Mesodermal cell (in vitro differentiated cells): ENCODE results near the gene H2BK1.

Experiments used
- H3K27ac ChIP-seq: 2 replicates; pipeline ENCODE4 v1.7.0; 2013; ENCODE audit warnings: mild to moderate bottlenecking, low read depth, low read length, moderate library complexity; ENCODE audit not compliant: severe bottlenecking
- H3K36me3 ChIP-seq: 2 replicates; pipeline ENCODE4 v1.7.1; 2013; ENCODE audit warnings: mild to moderate bottlenecking, low read length, moderate library complexity; ENCODE audit not compliant: control insufficient read depth, insufficient read depth
- H3K4me1 ChIP-seq: one replicate; pipeline ENCODE4 v1.7.1; 2013; ENCODE audit warnings: mild to moderate bottlenecking, low read length; ENCODE audit not compliant: insufficient read depth, control insufficient read depth, poor library complexity, severe bottlenecking
- H3K4me3 ChIP-seq: 2 replicates; pipeline ENCODE4 v1.7.0; 2013; ENCODE audit warnings: low read length, control low read depth, mild to moderate bottlenecking; ENCODE audit not compliant: insufficient read depth, poor library complexity, severe bottlenecking; ENCODE audit errors: extremely low read depth
- H3K9me3 ChIP-seq: 2 replicates; pipeline ENCODE4 v1.7.1; 2013; ENCODE audit warnings: mild to moderate bottlenecking, low read length, moderate library complexity; ENCODE audit not compliant: control insufficient read depth
- WGBS, 2 experiments: methylation state at CpG; one replicate each; pipeline ENCODE4 v1.1.5; 2013; ENCODE audit warnings: missing lambda C conversion rate in 2 of 2; ENCODE audit not compliant: insufficient coverage in 2 of 2; 5-methylcytosine and 5-hydroxymethylcytosine counted together

The H2BK1 gene

DNA sequence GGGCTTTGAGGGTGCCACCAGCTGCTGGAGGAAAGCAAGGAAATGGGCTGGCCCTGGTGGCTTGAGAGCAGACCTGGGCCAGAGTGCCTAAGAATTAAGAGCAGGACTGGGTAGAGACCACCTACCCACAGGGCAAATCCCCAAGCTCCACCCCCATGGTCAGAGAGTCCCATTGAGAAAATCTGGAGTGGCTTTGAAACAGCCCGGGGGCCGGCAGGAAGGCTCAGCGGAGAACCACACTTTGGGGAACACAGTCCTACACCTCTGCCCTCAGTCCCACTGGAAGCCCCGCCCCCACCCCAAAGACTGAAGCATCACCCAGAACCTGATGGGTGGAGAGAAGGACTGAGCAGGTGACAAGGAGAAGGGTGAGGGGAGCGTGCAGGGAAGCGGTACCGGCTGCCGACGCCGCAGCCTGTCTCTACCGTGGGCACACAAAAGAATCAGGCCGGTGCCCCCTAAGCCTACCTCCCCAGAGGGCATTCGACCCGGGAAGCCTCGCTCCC, 34.6 kb upstream of the H2BK1 start:
- 14 to 23% methylated on average over 13 to 14 of the region's 15 CpGs for WGBS, 2 experiments
- Histone ChIP-seq H3K9me3 (no peaks in the 10 kb centered on the region), H3K4me1 (peaks cover 26% of the 10 kb centered on the region), H3K4me3 (peak overlapping the region; percentile 19), H3K27ac (no peak overlapping the region), H3K36me3 (peaks cover 24% of the 10 kb centered on the region)

DNA sequence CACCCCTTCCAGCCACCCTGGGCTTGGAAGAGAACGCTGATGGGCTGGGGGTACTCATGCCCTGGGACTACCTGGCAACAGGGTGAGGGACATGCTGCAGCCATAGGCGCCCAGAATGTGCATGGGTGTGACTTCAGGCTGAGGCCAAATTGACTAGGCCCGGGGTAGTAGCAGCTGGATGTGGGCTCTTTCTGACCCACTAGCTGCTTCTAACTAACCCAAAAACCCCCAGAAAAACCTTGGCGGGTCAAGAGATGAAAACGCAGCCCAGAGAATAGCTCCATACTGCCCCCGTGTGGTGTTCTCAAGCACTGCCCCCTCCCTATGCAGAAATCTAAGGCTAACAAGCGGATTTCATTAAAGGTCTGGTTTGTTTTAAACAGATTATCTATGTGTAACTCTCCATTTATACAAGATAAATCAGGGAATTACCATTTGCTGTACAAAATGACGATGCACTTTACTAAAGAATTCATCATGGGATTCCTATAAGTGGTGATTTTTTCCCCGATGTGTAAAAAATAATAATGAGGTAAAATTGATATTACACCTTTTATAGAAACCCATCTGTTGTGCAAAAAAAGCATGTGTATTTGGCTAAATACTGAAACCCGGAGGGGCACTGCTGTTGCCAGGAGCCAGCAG, 34.0 kb upstream of the H2BK1 start:
- peaks cover 29% of the 10 kb centered on the region for H3K36me3 ChIP-seq
- WGBS, 2 experiments, result 42% methylated on average over 3 of the region's 10 CpGs
- no peak overlapping the region for H3K4me3 ChIP-seq
- no peaks in the 10 kb centered on the region for H3K9me3 ChIP-seq
- peaks cover 21% of the 10 kb centered on the region for H3K4me1 ChIP-seq
- no peak overlapping the region for H3K27ac ChIP-seq

DNA sequence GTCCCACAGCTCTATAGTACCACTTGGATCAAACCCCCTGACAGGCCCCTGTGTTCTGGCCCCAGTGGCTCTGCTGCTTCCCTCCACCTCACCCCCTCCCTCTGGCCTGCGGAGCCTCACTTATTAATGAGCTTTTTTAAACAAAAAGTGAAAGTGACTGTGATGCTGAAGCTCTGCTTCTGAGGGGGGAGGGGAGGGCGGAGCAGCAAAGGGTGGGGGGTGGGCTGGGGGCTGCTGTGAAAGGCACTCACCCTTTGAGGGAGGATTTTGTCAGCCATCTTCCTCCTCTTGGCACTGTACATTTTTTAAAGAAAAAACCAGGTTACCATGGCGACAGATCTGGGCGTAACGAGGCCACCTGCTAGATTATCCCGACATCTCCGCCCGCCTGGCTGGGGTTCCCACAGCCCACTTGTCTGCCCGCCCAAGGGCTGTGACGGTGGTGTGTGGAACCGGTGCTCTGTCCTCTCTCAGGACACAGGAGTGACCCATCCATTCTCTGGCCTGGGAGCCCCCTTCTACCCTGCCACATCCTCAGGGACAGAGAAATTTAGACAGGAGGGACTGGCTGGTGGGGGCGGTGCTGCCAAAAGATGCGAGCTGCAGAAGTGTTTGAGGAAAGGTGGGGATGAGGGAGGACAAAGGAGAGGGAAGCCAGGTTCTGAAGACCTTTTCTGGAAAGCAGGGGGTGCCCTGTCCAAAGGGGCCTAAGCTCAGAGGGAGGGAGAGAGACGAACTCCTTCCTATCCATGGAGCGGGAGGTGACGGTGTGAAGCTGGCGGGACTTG, 33.3 kb upstream of the H2BK1 start:
- Histone ChIP-seq H3K4me3 (no peak overlapping the region), H3K4me1 (peaks cover 21% of the 10 kb centered on the region), H3K27ac (no peak overlapping the region), H3K9me3 (no peaks in the 10 kb centered on the region), H3K36me3 (peaks cover 36% of the 10 kb centered on the region)
- WGBS, 2 experiments, result 68 to 79% methylated on average over 12 of the region's 17 CpGs

DNA sequence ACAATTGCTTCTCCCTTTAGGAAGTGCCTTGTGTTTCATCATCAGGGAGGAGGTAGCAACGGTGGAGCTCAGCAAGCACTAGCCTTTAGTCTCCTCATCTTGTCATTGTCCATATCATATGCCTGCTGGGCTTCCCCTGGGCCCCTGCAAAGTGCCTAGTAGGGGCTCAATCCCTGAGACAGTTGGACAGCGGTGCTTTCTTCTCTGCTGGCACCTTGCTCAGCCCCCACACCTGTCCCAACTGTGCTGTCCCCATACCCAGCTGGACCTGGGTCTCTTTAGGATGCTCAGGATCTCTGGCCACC, 32.7 kb upstream of the H2BK1 start:
- Histone ChIP-seq H3K4me3 (no peak overlapping the region), H3K9me3 (no peaks in the 10 kb centered on the region), H3K4me1 (peaks cover 21% of the 10 kb centered on the region), H3K36me3 (peaks cover 42% of the 10 kb centered on the region), H3K27ac (no peak overlapping the region)
- 54 to 86% methylated on average over 1 to 2 of the region's 2 CpGs for WGBS, 2 experiments

DNA sequence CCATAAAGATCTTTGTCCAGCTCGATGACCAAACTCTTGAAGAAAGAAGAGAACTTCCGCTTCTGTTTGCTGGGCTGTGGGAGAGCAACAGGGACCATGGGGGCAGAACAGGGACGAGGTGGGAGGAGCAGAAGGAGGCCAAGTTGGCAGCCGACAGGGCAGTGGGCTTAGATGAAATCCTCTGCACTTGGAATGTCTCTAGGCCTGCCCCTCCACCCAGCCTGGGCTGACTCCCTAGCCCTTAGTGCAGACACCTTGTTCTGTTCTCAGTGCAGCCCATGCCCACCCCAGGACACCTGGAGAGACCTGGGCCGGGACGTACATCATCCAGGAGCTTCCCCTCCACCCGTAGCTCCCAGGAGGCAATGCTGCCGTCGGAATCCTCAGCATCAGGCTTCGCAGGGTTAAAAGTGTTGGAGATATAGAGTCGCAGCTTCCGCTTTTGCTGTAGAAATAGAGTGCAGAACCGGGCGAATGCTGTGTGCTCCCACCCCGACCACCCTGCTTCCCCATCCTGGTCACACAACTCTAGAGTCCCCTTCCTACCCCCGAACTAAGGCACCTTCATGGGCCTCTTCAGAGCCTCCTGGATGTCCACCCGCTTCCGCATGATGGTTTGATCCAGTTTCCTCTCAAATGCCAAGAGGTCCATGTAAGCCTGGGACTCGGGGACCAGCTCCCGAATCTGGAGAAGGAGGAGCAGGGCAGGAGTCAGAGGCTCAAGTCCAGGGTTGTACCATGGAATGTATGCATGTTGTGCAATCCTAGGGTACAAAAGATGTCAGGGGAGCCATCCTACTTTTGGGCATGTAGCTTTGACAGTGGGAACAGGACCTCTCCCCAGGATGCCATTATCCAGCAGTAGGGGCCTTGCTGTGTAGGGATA, 32.1 kb upstream of the H2BK1 start:
- H3K27ac ChIP-seq, result no peak overlapping the region
- no peak overlapping the region for H3K4me3 ChIP-seq
- 88 to 91% methylated on average over 16 to 18 of the region's 20 CpGs for WGBS, 2 experiments
- peaks cover 19% of the 10 kb centered on the region for H3K4me1 ChIP-seq
- no peaks in the 10 kb centered on the region for H3K9me3 ChIP-seq
- H3K36me3 ChIP-seq, result peaks cover 48% of the 10 kb centered on the region

DNA sequence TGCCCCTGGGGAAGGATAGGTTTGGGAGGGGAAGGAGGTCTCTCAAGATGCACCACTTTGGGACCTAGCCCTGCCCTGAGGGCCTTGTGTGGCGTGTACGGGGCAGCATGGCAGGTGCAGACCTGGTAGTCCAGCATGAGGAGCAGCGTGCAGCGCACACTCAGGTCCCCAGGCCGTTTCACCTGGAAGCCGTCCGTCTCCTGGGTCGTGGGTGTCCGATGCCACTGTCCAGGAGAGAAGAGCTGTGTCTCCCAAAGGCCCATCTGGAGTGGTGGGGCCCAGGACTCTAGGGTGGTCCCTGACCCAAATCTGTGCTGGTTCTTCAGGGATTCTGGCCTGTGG, 31.4 kb upstream of the H2BK1 start:
- no peak overlapping the region for H3K4me3 ChIP-seq
- H3K36me3 ChIP-seq, result peaks cover 55% of the 10 kb centered on the region
- WGBS, 2 experiments, result 99 to 100% methylated on average over 9 of the region's 9 CpGs
- H3K9me3 ChIP-seq, result no peaks in the 10 kb centered on the region
- H3K27ac ChIP-seq, result no peak overlapping the region
- H3K4me1 ChIP-seq, result peaks cover 13% of the 10 kb centered on the region

DNA sequence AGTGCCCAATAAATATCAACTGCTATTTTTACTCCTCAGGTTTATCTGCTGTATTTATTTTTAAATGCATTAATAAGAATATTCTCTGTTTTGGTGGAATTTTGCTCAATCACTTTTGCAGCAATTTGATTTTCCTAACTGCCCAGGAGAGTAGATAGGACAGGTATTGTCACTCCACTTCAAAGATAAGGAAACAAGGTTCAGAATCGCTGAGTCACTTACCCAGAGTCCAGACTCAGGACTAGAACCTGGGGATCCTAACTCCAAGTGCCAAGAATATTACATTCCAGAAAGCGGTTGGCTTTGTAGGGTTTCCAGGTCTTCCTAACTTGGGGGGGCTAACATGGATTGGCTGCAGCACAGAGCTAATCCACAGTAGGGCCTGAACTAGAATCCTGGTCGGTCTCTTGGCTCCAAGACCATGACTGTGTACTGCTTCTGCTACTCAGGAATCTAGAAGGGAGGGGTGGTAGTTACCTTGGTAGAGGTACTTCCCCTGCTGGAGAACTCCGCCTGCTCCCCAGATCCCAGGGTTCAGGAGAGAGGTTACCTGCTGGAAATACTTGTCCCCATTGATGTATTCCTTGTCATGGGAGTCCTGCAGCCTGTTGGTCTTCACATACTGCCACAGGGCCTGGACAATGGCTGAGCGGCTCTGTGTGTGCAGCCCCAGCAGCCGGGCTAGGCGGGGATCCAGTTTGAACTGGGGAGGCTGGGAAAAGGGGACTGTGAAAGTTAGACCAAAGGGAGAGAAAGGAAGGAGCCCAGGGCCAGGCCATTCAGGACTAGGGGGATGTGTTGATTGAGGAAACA, 30.9 kb upstream of the H2BK1 start:
- Histone ChIP-seq H3K4me1 (peaks cover 8% of the 10 kb centered on the region), H3K36me3 (peaks cover 61% of the 10 kb centered on the region), H3K27ac (peak overlapping the region; percentile 16), H3K9me3 (no peaks in the 10 kb centered on the region), H3K4me3 (no peak overlapping the region)
- whole genome bisulfite sequencing, 2 experiments, result 94 to 100% methylated on average over 6 to 7 of the region's 7 CpGs

DNA sequence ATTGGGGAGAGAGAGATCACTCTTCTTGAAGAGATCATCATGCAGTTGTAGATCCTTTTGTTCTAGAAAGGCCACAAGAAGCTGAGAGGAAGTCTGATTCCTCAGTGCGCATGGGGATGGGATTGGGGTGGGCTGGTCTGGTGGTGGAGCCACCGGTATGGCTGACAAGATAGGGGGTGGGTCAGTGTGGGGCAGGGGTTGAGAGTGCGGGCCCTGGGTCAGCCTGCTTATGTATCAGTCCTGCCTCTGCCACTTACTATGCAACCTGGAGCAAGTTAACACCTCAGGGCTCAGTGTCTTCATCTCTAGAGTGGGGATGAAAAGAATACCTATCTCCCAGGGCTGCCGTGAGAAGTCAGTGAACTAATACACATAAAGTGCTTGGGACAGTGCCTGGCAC, 30.2 kb upstream of the H2BK1 start:
- no peaks in the 10 kb centered on the region for H3K9me3 ChIP-seq
- H3K27ac ChIP-seq, result peak overlapping the region; percentile 16
- H3K4me3 ChIP-seq, result no peak overlapping the region
- peaks cover 67% of the 10 kb centered on the region for H3K36me3 ChIP-seq
- WGBS, 2 experiments, result 100% methylated on average over 1 of the region's 4 CpGs
- peaks cover 8% of the 10 kb centered on the region for H3K4me1 ChIP-seq

DNA sequence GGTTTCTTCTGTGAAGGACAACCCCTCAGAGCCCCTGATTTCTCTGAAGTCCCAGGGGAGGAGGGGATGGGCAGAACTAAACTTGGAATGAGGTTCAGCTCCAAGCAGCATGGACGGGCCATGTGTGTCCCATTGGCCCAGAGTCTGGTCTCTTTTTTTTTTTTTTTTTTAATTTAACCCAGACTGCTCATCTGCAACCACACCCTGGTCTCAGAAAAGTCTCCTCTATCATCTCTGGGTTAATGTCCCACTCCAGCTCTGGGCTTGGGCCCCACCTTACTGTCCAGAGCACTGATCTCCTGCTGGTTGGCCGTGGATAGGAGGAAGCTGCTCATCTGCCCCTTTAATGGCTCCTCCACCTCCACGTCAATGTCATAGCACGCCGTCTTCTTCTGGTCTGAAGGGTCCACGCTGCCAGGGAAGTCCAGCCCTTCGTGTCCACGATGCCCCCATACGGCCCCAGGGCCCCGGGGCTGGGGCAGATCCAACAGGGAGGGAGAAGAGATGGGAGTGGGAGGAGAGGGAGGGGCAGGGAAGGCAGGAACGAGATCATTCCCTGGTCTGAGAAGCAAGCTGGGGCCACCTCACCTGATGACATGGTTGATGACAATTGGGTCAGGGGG, 29.7 kb upstream of the H2BK1 start:
- Histone ChIP-seq H3K4me3 (no peak overlapping the region), H3K9me3 (no peaks in the 10 kb centered on the region), H3K4me1 (peaks cover 5% of the 10 kb centered on the region), H3K27ac (no peak overlapping the region), H3K36me3 (peaks cover 73% of the 10 kb centered on the region)
- WGBS, 2 experiments, result 93 to 97% methylated on average over 6 to 10 of the region's 11 CpGs
